ENCODE measurements around the gene ZAP70.

The ZAP70 gene

DNA sequence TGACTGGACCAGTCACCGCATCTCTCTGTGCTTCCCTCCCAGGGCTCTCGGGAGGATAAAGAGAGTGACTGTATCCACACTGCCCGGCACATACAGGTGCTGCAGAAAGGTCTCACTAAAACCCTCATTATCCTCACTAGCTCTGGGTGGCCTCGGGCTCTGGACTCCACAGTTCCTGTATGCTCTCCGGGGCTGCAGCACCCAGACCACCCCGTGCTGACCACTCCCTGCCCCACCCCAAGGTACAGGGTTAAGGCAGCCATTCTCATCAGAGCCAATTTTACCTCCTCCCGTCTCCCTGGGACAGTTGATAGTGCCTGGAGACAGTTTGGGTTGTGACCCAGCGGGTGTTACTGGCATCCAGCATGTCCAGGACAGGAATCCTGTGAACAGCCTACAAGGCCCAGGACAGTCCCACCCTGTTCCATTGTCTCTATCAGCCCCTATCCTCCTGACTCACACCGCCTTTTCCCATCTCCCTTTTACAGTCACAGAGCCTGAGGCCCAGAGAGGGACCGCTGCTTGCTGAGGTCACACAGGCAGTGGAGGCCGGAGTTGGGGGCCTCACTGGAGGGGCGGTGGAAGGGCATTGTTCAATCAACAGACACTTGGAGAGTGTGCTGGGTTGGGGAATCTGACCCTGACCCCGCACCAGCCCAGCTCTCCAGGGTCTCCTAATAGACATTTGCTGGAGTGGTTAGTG, 1.7 kb downstream of the ZAP70 start:
- no peaks in the 10 kb centered on the region for H3K27me3 ChIP-seq (ENCODE audit: control insufficient read depth, insufficient read depth, low read length)
- H3K9ac ChIP-seq (ENCODE audit: low read length): no peak overlapping the region
- H3K27ac ChIP-seq (ENCODE audit: low read depth, low read length): no peak overlapping the region
- no peaks in the 10 kb centered on the region for H3K36me3 ChIP-seq (ENCODE audit: control insufficient read depth, insufficient read depth, low read length)
- H3K4me3 ChIP-seq (ENCODE audit: low read length): peak overlapping the region; percentile 23
- no peaks in the 10 kb centered on the region for H3K4me1 ChIP-seq (ENCODE audit: control insufficient read depth, insufficient read depth, low read length)

DNA sequence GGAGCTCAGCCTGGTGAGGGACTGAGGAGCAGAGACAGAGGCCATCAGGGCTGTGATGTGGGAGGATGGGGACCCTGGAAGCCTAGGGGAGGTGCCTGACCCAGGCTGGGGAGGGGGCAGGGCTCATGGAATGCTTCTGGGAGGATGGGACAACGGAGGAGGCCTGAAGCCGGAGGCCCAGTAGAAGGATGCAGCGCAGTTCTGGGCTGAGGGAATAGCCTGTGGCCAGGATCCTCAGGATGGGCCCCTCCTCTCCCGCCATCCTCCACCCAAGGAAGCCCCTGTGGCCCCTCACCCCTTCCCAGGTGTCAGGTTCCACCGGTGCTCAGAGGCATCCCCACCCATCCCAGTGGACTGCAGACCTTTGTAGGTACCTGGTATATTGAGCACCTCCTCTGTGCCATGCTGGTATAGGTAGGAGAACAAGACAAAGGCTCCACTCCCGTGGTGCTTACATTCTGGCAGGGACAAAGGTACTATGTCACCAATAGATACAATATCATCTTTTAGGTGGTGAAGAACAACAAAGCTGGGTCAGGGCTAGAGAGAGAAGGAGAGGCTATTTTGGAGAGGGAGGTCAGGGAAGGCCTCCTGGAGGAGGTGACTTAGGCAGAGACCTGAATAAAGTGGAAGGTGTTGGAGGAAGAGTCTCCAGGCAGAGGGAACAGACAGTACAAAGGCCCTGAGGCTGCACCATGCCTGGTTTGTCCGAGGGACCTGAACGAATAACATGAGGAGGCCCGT, 2.7 kb downstream of the ZAP70 start:
- Histone ChIP-seq H3K9ac (ENCODE audit: low read length) (no peak overlapping the region), H3K4me3 (ENCODE audit: low read length) (no peak overlapping the region)

DNA sequence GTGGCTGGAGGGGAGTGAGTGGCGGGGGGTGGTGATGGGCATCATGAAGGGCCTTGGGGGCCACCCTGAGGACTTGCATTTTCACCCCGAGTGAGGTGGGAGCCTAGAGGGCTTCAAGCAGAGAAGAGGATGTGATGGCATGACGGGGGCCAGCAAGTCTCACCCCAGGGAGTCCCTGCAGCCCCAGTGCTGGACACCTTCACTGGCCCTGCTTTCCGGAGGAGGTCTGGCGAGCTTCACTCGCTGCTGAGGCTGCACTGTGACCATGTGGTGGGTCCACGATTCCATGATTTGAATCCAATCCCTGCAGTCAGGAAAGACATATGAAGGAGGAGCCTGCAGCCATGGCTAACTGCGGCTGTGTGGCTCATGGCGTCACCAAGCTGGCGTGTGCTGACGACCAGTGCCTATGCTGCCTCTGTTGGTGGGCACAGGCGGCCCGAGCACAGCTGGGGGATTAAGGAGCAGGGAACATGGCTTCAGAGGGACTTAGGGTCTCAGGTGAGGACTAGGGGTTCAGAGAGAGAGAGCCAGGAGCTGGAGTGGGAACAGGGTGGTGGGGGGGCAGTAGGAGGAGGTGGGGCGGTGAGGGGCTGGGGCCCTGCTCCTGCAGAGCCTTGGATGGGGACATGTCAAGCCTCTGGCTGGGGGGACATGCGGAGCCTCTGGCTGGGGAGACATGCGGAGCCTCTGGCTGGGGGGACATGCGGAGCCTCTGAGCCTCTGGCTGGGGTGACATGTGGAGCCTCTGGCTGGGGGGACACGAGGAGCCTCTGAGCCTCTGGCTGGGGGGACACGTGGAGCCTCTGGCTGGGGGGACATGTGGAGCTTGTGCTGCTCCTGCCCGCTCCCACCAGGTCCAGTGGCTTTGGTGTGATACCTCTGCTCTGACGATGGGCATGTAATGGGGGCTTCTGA, 3.6 kb downstream of the ZAP70 start:
- H3K4me3 ChIP-seq (ENCODE audit: low read length): no peak overlapping the region

More for the DNA sequence above, 2.7 kb downstream of the ZAP70 start:
- H3K36me3 ChIP-seq (ENCODE audit: control insufficient read depth, insufficient read depth, low read length): no peaks in the 10 kb centered on the region
- H3K4me1 ChIP-seq (ENCODE audit: control insufficient read depth, insufficient read depth, low read length): no peaks in the 10 kb centered on the region
- no peak overlapping the region for H3K27ac ChIP-seq (ENCODE audit: low read depth, low read length)
- H3K27me3 ChIP-seq (ENCODE audit: control insufficient read depth, insufficient read depth, low read length): no peaks in the 10 kb centered on the region

DNA sequence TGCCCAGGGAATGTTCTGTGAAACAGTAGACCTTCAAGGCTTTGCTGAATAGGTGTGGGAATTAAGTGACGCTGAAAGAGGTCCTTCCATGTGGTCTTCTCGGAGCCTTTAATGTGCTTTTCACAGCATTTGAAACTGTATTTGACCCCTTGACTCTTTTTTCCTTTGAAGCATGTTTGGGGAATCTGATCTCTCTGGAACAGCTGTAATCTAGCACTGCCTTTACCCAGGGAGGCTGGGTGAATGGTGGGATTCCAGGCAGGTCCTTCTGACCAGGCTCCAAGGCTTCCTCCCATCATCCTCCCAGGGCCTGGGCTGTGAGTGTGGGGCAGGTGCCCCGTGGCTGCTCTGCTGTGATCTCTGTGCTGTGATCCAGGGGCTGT, 4.2 kb downstream of the ZAP70 start:
- no peaks in the 10 kb centered on the region for H3K4me1 ChIP-seq (ENCODE audit: control insufficient read depth, insufficient read depth, low read length)
- H3K36me3 ChIP-seq (ENCODE audit: control insufficient read depth, insufficient read depth, low read length): no peaks in the 10 kb centered on the region
- H3K27ac ChIP-seq (ENCODE audit: low read depth, low read length): no peak overlapping the region
- no peaks in the 10 kb centered on the region for H3K27me3 ChIP-seq (ENCODE audit: control insufficient read depth, insufficient read depth, low read length)
- H3K4me3 ChIP-seq (ENCODE audit: low read length): no peak overlapping the region
- H3K9ac ChIP-seq (ENCODE audit: low read length): no peak overlapping the region

More for the DNA sequence above, 3.6 kb downstream of the ZAP70 start:
- Histone ChIP-seq H3K9ac (ENCODE audit: low read length) (no peak overlapping the region), H3K4me1 (ENCODE audit: control insufficient read depth, insufficient read depth, low read length) (no peaks in the 10 kb centered on the region), H3K27me3 (ENCODE audit: control insufficient read depth, insufficient read depth, low read length) (no peaks in the 10 kb centered on the region), H3K36me3 (ENCODE audit: control insufficient read depth, insufficient read depth, low read length) (no peaks in the 10 kb centered on the region), H3K27ac (ENCODE audit: low read depth, low read length) (no peak overlapping the region)

DNA sequence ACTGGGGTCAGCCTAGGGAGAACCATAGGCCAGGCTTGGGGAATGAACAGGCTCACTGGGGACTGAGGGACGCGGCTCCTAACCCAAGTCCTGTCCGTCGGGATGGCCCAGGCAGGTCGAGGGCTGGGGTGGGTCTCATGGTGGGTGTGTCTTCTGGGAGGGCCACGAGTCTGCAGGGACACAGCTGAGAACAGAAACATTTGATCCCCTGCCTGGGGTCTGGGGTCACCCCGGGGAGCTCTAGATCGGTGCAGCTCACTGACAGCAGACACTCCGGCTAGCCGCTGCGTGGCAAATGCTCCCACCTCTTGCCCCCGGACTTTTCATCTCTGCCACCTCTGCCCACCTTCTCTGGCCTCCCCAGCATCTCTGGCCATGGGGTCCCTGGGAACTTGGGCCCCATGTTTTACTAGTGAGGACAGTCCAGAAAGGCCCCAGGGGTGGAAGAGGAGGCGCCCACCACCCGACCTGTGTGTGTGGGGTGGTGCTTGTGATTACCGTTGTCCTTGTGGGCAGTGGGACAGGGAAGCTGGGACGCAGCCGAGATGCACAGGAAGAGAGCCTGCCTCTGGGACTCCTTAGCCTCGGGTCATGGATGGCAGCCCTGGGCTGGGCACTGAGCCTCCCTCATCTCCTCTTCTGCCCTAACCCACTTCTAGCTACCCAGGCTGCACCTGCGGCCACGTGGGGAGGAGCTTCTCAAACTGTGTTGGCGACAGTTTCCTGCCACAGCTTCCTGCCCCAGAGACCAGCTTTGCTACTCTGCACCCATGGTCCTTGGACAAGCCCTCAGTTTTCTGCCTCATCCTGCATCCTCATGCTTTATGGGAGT, 4.9 kb downstream of the ZAP70 start:
- no peaks in the 10 kb centered on the region for H3K27me3 ChIP-seq (ENCODE audit: control insufficient read depth, insufficient read depth, low read length)
- H3K36me3 ChIP-seq (ENCODE audit: control insufficient read depth, insufficient read depth, low read length): no peaks in the 10 kb centered on the region
- no peak overlapping the region for H3K9ac ChIP-seq (ENCODE audit: low read length)
- H3K4me1 ChIP-seq (ENCODE audit: control insufficient read depth, insufficient read depth, low read length): no peaks in the 10 kb centered on the region
- no peak overlapping the region for H3K4me3 ChIP-seq (ENCODE audit: low read length)
- H3K27ac ChIP-seq (ENCODE audit: low read depth, low read length): no peak overlapping the region

DNA sequence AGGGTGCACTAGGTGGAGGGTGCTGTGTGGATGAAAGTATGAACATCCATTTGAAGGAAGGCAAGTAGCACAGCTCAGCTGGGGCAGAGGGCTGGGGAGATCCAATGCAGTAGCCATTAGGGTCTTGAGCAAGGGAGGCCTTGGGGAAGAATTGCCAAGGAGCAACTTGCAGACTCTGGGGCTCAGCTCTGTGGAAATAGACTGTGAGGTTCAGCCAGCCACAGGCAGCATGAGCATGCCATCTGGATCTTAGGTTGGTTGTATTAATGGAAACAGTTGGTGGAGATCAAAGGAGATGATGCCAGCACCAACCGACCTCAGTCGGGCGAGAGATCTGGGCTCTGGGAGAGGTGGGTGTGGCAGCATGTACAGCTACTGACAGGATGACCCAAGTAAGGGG, 5.6 kb downstream of the ZAP70 start:
- no peak overlapping the region for H3K27ac ChIP-seq (ENCODE audit: low read depth, low read length)
- no peak overlapping the region for H3K9ac ChIP-seq (ENCODE audit: low read length)
- H3K27me3 ChIP-seq (ENCODE audit: control insufficient read depth, insufficient read depth, low read length): no peaks in the 10 kb centered on the region
- H3K4me1 ChIP-seq (ENCODE audit: control insufficient read depth, insufficient read depth, low read length): no peaks in the 10 kb centered on the region
- H3K4me3 ChIP-seq (ENCODE audit: low read length): no peak overlapping the region
- no peaks in the 10 kb centered on the region for H3K36me3 ChIP-seq (ENCODE audit: control insufficient read depth, insufficient read depth, low read length)

DNA sequence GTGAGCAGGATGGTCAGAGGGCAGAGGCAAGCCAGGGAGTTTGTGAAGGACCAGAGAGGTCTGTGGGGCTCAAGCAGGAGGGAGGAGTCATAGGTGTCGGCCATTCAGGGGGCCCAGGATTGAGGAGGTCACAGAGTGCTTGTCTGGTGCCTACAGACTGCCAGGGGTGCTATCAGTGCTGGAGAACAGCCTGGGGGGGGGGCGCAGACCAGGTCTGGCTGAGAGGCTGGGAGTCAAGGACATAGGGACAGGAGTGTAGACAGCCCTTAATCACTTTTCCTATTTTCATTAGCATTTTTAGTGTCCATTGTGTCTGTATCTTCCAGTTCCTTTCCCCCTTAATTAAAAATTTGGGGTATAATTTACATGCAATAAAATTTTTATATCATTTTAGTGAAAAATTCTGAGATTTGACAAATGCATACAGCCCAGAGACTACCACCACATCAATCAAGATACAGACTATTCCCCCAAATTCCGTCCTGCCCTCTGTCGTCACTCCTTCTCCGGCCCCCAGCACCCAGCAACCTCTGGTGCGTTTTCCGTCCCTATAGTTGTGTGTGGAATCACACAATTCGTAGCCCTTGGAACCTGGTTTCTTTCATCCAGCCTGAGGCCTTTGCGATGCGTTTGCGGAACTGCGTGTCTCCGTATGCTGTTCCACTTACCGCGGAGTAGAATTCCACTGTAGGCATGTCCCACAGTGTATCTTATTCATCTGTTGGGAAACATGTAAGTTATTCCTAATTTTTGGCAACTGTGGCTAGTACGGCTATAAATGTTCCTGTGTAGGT, 6.2 kb downstream of the ZAP70 start:
- Histone ChIP-seq H3K9ac (ENCODE audit: low read length) (no peak overlapping the region), H3K36me3 (ENCODE audit: control insufficient read depth, insufficient read depth, low read length) (no peaks in the 10 kb centered on the region), H3K4me3 (ENCODE audit: low read length) (no peak overlapping the region), H3K27ac (ENCODE audit: low read depth, low read length) (no peak overlapping the region), H3K27me3 (ENCODE audit: control insufficient read depth, insufficient read depth, low read length) (no peaks in the 10 kb centered on the region), H3K4me1 (ENCODE audit: control insufficient read depth, insufficient read depth, low read length) (no peaks in the 10 kb centered on the region)

DNA sequence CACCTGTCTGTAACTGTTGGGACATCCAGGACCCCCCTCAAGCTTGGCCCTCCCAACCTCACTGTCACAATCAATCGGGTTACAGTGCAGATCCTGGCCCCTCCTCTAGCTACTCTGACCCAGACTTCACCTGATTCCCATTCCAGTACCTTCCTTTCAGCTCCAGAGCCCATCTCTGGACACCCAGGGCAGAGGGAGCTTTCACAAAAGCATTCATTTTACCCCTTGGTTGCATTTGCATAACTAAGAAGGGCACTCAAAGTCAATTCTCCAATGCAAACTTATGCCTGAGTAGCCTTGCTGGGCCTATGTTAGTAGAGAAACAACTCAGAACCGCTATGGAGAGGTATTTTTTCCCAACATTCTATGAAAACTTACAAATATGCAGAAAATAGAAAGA, 7.4 kb downstream of the ZAP70 start:
- Histone ChIP-seq H3K4me3 (ENCODE audit: low read length) (no peak overlapping the region), H3K9ac (ENCODE audit: low read length) (no peak overlapping the region), H3K27ac (ENCODE audit: low read depth, low read length) (no peak overlapping the region), H3K36me3 (ENCODE audit: control insufficient read depth, insufficient read depth, low read length) (no peaks in the 10 kb centered on the region), H3K4me1 (ENCODE audit: control insufficient read depth, insufficient read depth, low read length) (no peaks in the 10 kb centered on the region), H3K27me3 (ENCODE audit: control insufficient read depth, insufficient read depth, low read length) (no peaks in the 10 kb centered on the region)

DNA sequence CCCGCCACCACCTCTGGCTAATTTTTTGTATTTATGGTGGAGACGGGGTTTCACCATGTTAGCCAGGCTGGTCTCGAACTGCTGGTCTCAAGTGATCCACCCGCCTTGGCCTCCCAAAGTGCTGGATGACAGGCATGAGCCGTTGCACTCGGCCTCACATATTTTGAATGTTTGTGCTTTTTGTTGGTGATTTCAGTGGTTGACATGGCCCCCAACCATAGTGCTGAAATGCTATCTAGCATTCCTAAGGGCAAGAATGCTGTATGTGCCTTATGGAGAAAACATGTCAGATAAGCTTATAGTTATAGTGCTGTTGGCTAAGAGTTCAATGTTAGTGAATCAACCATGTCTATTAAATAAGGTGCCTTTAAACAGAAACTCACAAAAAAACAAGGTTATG, 8.9 kb downstream of the ZAP70 start:
- H3K4me1 ChIP-seq (ENCODE audit: control insufficient read depth, insufficient read depth, low read length): no peaks in the 10 kb centered on the region
- H3K27ac ChIP-seq (ENCODE audit: low read depth, low read length): no peak overlapping the region
- H3K36me3 ChIP-seq (ENCODE audit: control insufficient read depth, insufficient read depth, low read length): no peaks in the 10 kb centered on the region
- no peaks in the 10 kb centered on the region for H3K27me3 ChIP-seq (ENCODE audit: control insufficient read depth, insufficient read depth, low read length)
- H3K9ac ChIP-seq (ENCODE audit: low read length): no peak overlapping the region
- no peak overlapping the region for H3K4me3 ChIP-seq (ENCODE audit: low read length)

DNA sequence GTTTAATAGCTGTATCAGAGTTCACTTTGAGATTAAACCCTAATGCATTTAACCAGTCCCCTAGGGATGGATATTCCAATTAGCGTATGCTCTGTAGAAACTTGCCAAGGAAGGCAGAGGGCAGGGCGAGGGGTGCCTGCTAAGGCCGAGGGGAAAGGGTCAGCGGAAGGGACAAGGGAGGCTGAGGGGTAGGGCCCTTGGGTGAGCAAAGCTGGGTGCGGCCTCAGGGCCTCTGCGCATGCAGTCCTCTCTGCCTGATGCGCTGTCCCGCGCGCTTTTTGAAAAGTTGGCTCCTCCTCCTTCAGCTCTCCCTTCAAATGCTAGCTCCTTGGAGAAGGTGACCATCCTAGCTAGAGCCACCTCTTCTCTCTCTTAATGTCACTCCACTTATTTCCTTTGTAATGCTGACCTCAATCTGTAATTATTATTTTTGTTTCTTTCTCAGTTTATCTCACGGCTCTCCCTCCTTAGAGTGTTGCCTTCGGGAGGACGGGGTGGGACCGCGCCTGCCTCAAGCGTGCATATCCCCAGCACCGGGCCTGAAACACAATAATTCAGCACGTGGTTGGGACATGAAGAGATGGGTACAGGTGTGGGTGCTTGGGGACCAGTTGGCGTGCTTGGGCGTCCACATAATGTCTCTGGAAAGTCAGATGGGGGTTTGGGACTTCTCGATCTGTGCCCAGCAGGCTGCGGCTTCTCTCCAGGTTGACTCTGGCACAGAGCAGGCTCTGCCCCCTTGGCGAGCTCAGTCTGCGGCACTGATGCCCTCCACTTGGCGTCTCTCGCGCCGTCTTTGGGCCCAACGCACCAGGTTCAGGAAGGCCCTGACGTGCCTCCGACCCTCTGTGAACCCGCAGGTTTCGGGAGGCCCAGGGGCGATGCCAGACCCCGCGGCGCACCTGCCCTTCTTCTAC, 10.0 kb downstream of the ZAP70 start:
- no peaks in the 10 kb centered on the region for H3K4me1 ChIP-seq (ENCODE audit: control insufficient read depth, insufficient read depth, low read length)

DNA sequence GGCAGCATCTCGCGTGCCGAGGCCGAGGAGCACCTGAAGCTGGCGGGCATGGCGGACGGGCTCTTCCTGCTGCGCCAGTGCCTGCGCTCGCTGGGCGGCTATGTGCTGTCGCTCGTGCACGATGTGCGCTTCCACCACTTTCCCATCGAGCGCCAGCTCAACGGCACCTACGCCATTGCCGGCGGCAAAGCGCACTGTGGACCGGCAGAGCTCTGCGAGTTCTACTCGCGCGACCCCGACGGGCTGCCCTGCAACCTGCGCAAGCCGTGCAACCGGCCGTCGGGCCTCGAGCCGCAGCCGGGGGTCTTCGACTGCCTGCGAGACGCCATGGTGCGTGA, 10.7 kb downstream of the ZAP70 start:
- Histone ChIP-seq H3K36me3 (ENCODE audit: control insufficient read depth, insufficient read depth, low read length) (no peaks in the 10 kb centered on the region), H3K9ac (ENCODE audit: low read length) (no peak overlapping the region), H3K27me3 (ENCODE audit: control insufficient read depth, insufficient read depth, low read length) (no peaks in the 10 kb centered on the region), H3K4me3 (ENCODE audit: low read length) (no peak overlapping the region), H3K27ac (ENCODE audit: low read depth, low read length) (no peak overlapping the region), H3K4me1 (ENCODE audit: control insufficient read depth, insufficient read depth, low read length) (no peaks in the 10 kb centered on the region)

More for the DNA sequence above, 10.0 kb downstream of the ZAP70 start:
- H3K36me3 ChIP-seq (ENCODE audit: control insufficient read depth, insufficient read depth, low read length): no peaks in the 10 kb centered on the region
- H3K27ac ChIP-seq (ENCODE audit: low read depth, low read length): no peak overlapping the region
- no peaks in the 10 kb centered on the region for H3K27me3 ChIP-seq (ENCODE audit: control insufficient read depth, insufficient read depth, low read length)
- H3K4me3 ChIP-seq (ENCODE audit: low read length): no peak overlapping the region
- no peak overlapping the region for H3K9ac ChIP-seq (ENCODE audit: low read length)

All from rectal smooth muscle tissue (tissue), 1 donor.